HG03280 (cell line): Measurements from ENCODE around the gene TTLL13.

Source experiments
- ATAC-seq: cut with Tn5 transposase; IDR thresholded peaks from one replicate; pipeline ENCODE4 v1.9.1; 2021; ENCODE audit warnings: mild to moderate bottlenecking, moderate library complexity; ENCODE audit not compliant: unreplicated experiment

Gene TTLL13

GRCh38 chr15:90307661-90308060, 58.3 kb downstream of the TTLL13 start:
- ATAC-seq, result no peak

DNA sequence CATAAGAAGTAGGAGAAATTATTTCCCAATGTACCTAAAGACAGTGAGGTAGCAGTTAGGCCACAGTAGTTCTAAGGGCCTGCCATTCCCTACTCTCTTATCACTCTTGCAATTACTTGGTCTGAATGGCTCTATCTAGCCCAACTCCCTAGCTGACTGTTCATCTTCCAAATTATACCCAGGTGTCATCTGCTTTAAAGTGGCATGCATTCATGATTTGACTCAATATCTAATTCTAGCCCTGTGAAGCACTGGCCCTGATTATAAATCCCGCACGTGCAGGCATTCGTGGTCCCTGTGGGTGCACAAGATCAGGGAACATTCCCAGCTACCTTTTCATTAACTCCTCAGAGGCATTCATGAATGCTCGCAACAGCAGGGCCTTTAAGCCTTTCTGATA, 59.7 kb downstream of the TTLL13 start:
- ATAC-seq, result no peak
